ENCODE data around the gene AKAP13.

The AKAP13 gene

GRCh38 chr15:85748176-85748575 lies 367.8 kb downstream of the AKAP13 start:
- no peak for DNase-seq

- DNase-seq = no peak
Measured at GRCh38 chr15:85748729-85749128, 368.3 kb downstream of the AKAP13 start.

DNA sequence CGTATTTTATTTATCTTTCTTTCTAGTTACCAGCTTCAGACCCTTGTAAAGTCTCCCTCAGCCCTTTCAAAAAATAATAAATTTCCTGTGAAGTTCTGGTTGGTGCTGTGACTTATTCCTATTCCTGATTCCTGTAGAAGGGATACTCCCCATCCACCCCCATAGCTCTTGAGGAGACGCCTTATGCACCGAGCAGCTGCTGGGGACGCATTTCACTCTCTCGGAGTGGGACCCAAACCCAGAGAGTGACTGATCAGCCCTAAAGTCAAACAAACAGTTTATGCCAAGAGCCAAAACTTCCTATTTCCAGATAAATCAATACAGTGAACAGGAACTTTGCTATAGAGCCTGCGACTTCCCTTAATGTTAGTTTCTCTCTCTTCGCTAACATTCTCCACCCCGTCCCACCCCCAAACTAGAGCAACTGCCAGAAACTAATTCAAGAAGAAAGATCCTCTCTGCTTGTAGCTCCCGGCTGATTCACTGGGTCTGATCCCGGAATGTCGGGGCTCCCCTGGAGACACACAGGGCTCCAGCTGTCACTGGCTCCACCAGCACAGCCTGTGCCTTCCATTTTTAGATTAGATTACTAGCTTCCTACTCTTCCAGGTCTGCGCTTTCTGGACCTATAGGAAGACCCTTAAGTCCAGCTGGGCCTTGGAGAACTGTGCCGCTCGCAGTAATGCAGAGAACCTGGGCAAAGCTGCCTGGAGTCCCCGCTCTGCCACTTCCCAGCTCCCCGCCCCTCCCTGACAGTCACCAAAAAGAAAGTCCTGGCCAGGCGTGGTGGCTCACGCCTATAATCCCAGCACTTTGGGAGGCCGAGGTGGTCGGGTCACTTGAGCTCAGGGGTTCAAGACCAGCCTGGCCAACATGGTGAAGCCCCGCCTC lies 369.1 kb downstream of the AKAP13 start:
- no peak for DNase-seq

DNA sequence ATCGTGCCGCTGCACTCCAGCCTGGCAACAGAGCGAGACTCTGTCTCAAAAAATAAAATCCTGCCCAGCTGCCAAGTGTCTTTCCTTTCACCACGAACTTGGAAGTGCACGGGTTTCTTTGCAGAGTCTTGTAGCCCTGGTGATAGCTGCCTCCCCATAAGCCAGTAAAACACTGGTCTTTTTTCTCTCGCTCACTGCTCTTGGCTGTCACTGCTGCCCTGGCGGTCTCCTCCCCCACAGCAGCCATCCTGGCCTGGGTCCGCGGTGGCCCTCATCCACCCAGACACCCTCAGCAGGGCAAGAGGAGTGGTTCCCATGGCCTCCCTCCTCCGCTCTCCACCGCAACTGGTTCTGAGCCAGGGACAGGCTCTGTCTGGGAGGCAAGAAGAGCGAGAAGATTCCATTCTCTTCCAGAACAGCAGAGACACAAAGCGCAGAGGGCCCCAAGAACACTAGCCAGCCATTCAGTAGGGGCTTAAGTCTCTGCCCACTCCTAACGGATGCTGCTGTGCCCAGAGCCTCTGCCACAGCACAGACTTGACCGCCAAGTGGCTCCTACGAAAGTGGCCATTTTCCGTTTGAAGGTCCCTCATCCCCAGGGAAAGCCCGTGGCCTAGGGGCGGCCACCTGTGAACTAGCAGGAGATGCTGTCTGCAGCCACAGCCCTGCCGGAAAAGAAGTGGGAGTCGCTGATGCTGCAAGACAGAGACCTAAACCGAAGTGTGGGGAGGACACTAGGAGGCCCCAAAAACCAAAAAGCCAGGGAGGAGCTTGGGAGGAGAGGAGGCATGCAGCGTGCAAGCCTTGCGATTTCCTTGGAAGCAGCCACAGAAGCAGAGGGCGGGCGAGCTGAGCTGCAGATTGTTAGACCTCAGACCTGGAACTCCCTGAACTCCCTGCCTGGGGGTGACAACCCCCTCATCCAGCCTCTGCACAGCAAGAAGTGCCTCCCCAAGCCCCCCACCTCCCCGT lies 370.2 kb downstream of the AKAP13 start:
- no peak for DNase-seq

DNA sequence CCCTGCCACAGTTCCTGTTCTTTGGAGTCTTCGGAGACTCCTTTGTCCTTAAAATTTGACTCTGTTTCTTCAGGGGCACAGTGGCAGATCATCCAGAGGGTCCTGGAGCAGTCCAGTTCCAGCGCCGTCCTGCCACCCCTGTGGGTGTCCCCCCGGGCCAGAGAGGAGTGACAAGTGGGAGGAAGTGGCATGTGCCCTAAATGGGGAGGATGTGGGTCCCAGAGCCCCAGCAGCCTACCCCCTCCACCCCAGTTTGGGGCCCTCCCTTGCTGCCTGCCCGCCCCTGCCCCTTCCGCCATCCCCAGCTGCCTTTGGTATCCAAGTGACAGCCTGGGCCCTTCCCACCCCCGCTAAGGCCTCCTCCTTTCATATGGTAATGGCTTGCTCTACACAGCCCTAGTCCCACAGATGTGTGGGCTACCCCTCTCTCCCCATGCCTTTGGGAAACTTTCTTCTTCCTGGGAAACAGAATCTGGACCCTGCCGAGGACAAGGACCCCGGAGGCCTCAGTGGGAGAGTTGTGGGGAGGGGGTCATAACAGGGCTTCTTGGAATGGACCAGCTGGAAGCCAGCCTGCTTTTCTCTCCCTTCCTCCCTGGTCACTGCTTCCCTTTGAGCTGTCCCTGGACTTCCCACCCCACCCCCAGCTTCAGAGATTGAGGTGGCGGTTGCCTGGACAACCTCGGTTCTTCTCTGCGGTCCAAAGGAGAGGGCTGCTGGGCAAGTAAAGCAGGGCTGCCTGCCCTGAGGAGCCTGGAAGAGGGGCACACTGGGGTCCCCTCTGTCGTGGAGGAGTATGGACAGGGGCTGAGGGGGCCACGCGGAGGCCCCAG lies 371.1 kb downstream of the AKAP13 start:
- no peak for DNase-seq

DNA sequence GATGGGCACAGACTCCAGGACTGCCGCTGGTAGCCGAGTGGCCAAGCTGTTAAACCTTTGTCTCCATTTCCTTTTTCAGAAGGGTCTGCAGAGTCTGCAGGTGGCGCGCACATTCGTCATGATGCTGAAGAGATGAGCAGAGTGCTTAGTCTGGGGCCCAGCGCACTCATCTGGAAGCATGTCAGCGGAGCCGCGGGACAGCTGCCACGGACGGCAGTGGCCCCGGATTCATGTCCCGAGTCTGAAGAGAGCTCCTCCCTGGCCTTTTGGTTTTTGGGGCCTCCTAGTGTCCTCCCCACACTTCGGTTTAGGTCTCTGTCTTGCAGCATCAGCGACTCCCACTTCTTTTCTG lies 371.7 kb downstream of the AKAP13 start:
- no peak for DNase-seq

DNA sequence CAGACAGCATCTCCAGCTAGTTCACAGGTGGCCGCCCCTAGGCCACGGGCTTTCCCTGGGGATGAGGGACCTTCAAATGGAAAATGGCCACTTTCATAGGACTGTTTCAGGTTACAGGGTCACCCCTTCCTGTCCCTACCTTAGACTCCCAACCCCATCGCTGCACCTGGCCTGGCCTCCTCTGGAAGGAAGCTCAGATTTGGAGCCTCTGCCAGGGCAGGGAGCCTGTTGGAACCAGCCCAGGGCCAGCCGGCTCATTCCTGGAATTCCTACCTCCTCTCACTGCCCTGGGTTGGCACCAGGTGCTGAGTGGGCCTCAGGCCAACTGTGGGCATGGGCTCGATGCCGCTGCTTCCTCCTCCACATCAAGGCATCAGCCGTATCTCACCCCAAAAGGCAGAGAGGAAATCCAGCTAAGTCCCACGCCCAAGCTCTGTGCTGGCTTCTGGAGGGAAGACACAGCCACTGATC lies 372.1 kb downstream of the AKAP13 start:
- DNase-seq = peak; percentile 16

DNA sequence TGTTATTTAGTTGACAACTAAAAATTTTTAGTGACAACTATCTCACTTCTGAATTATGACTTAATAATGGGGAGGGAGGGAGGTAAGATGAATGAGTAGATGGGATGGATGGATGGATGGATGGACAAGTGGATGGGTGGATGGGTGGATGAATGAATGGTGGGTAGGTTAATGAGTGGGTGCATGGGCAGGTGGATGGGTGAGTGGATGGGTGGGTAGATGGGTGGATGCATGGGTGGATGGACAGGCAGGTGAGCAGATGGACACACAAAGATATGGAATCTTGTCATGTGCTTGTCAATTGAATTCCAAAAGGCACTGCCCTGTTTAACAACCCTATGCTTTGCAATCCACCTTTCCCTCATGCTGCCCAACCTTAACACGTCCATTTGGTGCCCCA lies 372.9 kb downstream of the AKAP13 start:
- no peak for DNase-seq

- DNase-seq = no peak
Measured at GRCh38 chr15:85753791-85754452, 373.5 kb downstream of the AKAP13 start.

- no peak for DNase-seq
Measured at GRCh38 chr15:85754989-85755388, 374.6 kb downstream of the AKAP13 start.

GRCh38 chr15:85755471-85755870 lies 375.1 kb downstream of the AKAP13 start:
- DNase-seq = no peak

- DNase-seq = no peak
Measured at GRCh38 chr15:85755942-85756341, 375.5 kb downstream of the AKAP13 start.

DNA sequence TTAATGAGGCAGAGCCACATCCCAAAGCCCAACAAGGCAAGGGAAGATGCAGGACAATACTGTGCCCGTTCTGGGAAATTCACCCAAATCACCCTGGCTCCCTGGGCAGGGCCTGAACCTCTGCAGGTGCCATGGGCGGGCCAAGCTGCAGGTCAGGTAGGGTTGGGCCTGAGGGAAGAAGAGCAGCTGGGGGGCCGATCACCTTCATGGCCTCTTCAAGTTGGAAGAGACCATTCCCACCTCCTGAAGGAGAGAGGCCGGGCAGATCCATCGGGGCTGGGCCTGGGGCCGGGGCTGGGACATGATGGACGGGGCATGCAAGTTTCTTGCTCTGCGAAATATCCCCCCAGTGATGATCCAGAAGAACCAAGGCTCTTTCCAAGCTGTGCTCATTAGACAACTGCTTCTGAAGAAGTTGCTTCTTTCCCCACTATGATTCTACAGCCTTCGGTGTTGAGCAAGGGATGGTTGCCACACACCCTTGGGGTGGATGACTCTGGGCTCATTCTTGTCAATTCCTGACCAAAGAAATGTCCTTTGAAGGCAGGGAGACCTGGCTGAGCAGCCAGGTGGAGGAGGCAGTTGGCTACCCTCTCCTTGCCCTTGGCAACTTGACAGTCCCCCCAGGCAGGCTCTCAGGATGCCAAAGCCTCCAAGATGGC lies 376.1 kb downstream of the AKAP13 start:
- no peak for DNase-seq

- DNase-seq = no peak
Measured at GRCh38 chr15:85757073-85757938, 376.9 kb downstream of the AKAP13 start.

DNA sequence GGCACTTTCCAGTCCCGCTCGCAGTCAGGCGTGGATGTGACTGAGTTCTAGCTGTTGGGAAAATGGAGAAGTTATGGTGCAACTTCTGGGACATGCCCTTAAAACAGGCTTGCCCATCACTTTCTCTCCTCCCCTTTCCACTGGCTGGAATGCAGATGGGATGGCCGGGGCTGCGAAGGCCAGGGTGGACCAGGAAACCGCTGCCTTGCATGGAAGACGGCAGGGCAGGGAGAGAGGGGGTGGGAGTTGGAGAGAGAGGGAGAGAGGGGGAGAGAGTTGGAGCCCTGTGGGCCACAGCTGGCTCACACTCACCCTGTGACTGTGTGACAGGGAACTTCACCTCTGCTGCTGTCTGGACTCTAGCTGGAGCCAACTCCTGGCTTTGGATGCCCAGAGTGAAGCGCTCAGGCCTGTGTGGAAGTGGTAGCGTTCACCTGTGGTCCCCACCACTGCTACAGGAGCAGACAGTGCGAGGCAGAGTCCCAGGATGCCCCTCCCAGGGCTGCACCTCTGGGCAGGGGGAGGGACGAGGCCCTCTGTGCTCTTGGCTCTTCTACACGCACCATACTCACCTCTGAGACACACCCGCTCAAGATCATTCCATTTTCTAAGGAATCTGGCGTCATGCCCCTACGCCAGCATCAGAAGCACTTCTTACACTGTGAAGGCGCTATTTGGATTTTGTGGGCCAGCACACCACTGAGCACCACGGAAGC lies 377.7 kb downstream of the AKAP13 start:
- DNase-seq = no peak

DNA sequence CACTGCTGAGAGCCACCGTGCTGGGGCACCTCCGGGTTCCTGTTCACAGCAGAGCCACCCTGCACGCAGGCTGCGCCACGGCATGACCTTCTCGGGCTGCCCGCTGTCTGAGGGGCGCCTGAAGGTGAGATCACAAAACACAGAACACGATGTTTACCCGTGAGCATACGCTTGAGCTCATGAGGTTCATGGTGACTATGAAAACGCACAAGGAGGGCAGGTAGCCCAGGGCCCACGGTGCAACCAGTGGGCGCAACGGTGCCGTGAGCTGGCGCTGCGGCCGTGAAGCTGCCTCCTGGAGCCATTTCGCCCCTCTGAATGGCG lies 378.2 kb downstream of the AKAP13 start:
- no peak for DNase-seq

DNA sequence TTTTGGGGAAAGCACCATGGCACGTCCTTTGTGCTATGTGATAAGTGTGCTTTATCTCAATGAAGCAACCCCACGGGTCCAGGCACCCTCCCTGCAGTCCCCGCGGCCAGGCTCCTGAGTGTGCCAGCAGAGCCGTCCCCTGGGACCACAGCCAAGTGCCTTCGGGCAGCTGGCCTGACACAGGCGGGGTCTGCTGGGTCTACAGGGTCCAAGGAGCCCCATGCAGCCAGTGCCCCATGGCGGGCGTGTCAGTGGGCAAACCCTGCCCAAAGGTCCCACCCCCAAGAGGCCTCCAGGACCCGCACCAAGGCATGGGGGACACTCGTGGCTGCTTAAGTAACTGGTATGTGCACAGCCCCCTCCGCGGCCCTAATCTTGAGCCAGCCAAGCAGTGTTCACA lies 379.0 kb downstream of the AKAP13 start:
- DNase-seq = no peak

GRCh38 chr15:85760049-85760448 lies 379.6 kb downstream of the AKAP13 start:
- DNase-seq = no peak

DNA sequence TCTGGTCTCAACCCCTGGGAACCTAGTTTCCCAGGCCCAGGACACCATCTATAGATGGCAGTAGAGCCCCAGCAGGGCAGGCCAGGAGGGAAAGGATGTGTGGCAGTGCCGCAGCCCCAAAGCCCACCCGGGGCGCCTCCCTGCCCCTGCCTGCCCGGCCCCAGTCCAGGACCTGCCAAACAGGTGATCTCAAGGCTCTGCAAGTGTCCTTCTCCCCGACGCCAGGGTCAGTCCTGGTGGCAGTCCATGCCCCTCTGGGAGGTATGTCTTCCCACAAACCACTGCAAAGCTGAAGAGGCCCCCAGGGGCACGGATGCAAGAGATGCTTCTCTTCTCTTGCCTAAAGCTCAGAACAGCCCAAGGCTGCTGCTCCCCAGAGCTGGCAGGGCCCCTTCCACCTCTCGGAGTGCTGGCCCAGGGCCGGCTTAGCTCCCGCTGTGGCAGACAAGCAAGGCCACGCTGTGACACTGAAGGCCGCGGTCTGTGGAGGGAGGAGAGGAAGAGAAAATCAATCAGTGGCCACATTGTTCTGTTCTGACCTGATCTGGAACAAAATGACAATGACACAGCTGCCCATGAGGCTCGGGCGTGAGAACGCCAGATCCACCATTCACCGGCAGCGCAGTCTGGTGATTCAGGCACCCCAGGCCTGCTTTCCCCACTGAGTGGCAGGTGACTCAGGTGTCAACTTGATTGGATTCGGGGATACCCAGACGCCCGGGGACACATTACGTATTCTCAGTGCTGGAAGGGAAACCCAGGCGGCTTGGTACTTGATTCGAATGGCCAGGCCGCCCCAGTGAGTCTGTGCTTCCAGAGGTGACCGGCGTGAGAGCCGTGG lies 380.3 kb downstream of the AKAP13 start:
- no peak for DNase-seq

Measured in cortex of kidney (tissue), 1 donor.